Fibroblast of villous mesenchyme (primary cell): ENCODE measurements around the gene NFYB. TPM values are rescaled to one million over a fixed set of nuclear protein-coding genes. Genes with fewer than 3 reads are reported as not detected.
"Not testable (repeated sequence)": the region's sequence is repeated elsewhere in the genome, so short reads cannot be mapped to it uniquely, and the experiment has no call there.

Experiments
- DNase-seq: peaks from one replicate; pipeline ENCODE4 v3.0.0-alpha.2; 2010; ENCODE audit warnings: low read depth
- H3K4me3 ChIP-seq: 2 replicates; pipeline ENCODE4 v1.5.1; 2011; ENCODE audit warnings: low read depth, mild to moderate bottlenecking, low read length
- total RNA-seq: library from RNA; depleted of rRNA; stranded (reverse); fragments of >200 nt; gene quantifications from 2 replicates; pipeline ENCODE4 v1.2.3, GENCODE V29; 2012
- TF ChIP-seq, protein P1 (sequence below): IDR thresholded peaks from 2 replicates; pipeline ENCODE4 v1.5.1; 2012; ENCODE audit warnings: low read depth, mild to moderate bottlenecking, low read length; ENCODE audit not compliant: insufficient read depth

NFYB gene
- total RNA-seq, 1 donor: 28.5 TPM

DNA sequence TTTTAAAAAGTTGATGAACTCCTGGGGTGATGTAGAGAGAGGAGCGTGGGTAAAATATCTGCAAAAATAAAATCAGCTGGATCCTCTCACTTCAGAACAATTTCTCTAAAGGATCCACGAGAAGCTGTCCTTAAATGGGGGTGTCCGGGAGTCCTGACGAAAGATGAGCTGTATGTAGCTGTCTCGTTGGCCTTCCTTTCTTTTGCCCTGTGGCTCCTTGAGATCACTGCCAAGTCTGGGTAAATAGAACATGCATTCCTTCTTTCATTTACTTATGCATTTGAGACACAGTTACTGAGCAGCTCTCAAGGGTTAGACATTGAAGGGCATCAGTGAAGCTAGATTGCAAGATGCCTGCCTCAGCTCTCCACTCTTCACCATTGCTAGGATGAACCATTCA is 42.4 kb upstream of the NFYB start:
- H3K4me3 ChIP-seq: no peak overlapping the region
- TF ChIP-seq, protein P1, sequence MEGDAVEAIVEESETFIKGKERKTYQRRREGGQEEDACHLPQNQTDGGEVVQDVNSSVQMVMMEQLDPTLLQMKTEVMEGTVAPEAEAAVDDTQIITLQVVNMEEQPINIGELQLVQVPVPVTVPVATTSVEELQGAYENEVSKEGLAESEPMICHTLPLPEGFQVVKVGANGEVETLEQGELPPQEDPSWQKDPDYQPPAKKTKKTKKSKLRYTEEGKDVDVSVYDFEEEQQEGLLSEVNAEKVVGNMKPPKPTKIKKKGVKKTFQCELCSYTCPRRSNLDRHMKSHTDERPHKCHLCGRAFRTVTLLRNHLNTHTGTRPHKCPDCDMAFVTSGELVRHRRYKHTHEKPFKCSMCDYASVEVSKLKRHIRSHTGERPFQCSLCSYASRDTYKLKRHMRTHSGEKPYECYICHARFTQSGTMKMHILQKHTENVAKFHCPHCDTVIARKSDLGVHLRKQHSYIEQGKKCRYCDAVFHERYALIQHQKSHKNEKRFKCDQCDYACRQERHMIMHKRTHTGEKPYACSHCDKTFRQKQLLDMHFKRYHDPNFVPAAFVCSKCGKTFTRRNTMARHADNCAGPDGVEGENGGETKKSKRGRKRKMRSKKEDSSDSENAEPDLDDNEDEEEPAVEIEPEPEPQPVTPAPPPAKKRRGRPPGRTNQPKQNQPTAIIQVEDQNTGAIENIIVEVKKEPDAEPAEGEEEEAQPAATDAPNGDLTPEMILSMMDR: no peak
- no peak for DNase-seq

DNA sequence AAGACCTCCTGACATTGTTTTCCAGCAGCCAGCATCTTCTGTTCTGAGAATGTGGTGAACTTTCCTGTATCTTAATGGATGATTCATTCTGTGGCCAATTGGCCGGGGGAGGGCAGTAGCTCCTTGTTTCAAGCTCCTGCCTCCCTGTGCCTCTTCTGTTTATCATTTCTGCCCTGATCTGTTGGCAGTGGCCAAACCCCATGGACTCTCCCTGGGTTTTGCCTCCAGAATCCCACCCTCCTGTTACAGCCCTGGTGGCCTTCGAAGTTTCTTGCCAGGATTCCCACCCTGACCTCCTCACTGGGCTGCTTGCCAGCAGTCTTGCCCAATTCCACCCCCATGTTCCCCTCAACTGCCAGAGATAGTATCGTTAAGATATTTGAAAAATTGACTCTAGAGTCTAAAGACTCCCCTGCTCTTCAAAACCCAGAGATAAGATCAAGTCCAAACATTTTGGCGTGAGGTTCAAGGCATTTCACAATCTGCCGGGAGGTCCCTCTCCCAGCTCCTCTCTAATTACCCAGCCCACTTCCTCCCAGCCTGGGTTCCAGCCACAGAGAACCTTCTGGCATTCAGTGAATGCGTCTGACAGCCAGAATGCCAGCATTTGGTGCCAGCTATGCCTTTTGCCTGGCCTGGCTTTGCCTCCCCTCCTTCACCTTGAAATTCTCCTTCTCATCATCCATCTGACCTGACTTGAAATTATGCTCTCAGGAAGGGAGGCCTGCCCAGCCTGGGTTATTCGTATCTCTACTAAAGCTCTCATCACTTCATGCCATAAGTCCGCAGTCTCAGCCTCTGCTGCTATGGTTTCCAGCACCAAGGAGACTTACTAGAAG is 39.9 kb upstream of the NFYB start:
- H3K4me3 ChIP-seq: peak overlapping the region; percentile 10
- DNase-seq: peak; percentile 100
- TF ChIP-seq, protein P1: peak; percentile 48

DNA sequence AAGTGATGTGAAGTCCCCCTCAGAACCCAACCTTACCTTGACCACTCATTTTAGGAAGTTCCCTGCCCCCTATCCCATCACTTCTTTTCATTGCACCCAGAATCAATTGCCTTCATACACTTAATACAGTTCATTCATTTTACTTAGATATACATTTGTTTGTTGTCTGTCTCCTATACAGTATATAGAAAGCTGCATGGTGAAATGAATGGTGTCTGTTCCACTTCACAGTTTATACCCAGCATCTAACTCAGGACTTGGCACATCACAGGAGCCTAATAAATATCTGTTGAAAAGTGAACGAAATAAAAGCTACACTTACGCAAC is 39.3 kb upstream of the NFYB start:
- TF ChIP-seq, protein P1: no peak
- H3K4me3 ChIP-seq: no peak overlapping the region
- no peak for DNase-seq

DNA sequence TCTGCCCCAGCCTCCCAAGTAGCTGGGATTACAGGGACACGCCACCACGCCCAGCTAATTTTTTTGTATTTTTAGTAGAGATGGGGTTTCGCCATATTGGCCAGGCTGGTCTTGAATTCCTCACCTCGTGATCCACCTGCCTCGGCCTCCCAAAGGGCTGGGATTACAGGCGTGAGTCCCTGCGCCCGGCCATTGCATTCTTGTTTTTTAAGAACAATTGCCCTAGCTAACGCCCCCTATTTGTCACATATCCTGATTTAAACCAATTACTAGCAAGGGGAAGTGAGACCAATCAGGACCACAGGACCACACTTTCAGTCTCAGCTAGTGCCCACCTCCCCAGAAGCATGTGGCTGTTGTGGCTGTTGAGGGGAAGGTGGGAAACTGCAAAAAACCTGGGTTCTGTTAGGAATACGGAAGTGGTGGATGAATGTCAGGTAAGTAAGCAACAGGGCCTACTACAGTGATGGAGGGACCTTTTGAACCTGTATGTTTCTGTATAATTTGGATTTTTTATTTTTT is 37.8 kb upstream of the NFYB start:
- H3K4me3 ChIP-seq: no peak overlapping the region
- DNase-seq: no peak
- TF ChIP-seq, protein P1: no peak

DNA sequence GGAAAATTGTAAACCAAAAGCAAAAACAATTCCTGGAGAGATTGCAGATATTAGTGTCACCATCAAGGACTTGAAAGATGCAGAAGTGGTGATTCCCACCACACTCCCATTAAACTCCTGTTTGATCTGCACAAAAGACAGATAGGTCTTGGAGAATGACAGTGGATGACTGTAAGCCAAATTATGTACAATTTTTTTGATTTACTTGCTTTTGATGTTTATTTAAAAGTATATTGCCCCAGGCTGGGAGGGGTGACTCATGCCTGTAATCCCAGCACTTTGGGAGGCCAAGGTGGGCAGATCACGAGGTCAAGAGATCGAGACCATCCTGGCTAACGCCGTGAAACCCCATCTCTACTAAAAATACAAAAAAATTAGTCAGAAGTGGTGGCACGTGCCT is 35.8 kb upstream of the NFYB start:
- DNase-seq, H3K4me3 ChIP-seq: not testable (repeated sequence)

DNA sequence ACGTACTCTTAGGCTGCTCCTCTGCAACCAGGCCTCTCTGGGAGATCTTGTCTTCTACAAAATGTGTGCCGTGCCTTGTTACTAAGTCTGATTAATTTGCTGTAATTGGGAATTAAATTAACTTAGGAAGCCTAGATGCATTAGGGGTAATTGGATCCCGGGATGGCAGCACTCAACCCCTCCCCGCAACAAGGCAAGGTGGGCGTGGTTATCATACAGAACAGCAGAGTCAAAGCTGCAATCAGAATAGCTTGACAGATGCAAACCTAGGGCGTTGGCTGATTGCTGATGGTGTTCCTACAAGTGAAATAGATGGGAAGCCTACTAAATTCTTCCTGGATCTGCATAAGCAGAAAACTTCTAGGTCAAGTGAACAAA is 34.5 kb upstream of the NFYB start:
- TF ChIP-seq, protein P1: no peak
- no peak for DNase-seq
- H3K4me3 ChIP-seq: no peak overlapping the region

DNA sequence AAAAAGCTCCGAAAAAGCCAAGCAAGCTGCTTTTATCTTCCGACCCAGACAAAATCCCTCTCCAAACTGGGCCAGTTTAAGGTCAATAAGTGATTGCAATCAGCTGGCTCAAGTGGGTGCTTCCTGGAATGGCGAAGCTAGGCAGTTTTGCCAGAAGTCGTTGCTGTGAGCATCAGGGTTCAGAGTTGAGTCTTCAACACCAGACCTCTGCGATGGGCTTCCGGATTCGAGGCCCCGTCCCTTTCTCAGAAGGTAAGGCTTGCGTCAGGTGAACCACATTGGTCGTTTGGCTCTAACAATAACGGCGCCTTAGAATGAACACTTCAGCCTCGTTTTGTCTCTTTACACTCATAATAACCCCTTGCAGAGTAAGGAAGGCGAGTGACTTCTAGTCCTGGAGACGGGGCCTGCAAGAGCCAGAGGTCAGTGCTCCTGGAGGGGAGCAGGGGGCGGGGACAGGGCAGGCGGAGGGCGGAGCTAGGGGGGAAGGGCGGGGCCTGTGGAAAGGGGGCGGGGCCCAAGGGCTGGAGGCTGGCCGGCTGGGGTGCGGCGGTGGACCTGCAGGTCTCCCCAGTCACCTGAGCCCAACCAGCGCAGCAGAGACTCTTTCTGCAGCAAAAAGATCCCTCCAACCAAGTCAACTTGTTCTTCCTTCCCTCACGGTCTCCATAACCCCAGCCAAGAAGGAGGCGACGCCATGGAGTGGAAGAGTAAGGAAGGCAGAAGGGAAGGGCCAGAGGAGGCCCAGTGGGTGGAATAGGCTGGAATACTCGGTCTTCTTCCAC is 34.0 kb upstream of the NFYB start:
- no peak for DNase-seq
- TF ChIP-seq, protein P1: no peak
- H3K4me3 ChIP-seq: no peak overlapping the region
